Nucleus accumbens (tissue), 56 donors: ENCODE data around the gene FAM110A.
A peak's percentile ranks its signal among the peaks of the same experiment; 100 is the strongest.
"Not testable (repeated sequence)": the region's sequence is repeated elsewhere in the genome, so short reads cannot be mapped to it uniquely, and the experiment has no call there.

Experiments used
- DNase-seq, 56 donors: peaks; one replicate each; lab custom pipeline; 2025; lab: John Stamatoyannopoulos, UW

Gene FAM110A

GRCh38 chr20:841568-842546 is 8.3 kb downstream of the FAM110A start:
- no peak for DNase-seq

GRCh38 chr20:842547-842940 is 9.0 kb downstream of the FAM110A start:
- DNase-seq, result no peak

GRCh38 chr20:843912-844311 is 10.4 kb downstream of the FAM110A start:
- no peak for DNase-seq

- peak in 54 of 56 donors; percentile 3 to 90 (median 68) for DNase-seq
Measured at GRCh38 chr20:844473-845225, 11.1 kb downstream of the FAM110A start.

GRCh38 chr20:845226-845868 is 11.8 kb downstream of the FAM110A start:
- DNase-seq, result no peak

- no peak for DNase-seq
Measured at GRCh38 chr20:845941-846893, 12.7 kb downstream of the FAM110A start.

GRCh38 chr20:846894-847278 is 13.4 kb downstream of the FAM110A start:
- DNase-seq, result peak in 5 of 56 donors; percentile 3 to 13 (median 5)

- DNase-seq, result no peak
Measured at GRCh38 chr20:848193-848592, 14.7 kb downstream of the FAM110A start.

GRCh38 chr20:848731-849130 is 15.2 kb downstream of the FAM110A start:
- DNase-seq, result not testable (repeated sequence)

GRCh38 chr20:853406-853996 is 20.0 kb downstream of the FAM110A start:
- no peak for DNase-seq

GRCh38 chr20:854601-855000 is 21.1 kb downstream of the FAM110A start:
- DNase-seq, result no peak

GRCh38 chr20:855466-856360 is 22.2 kb downstream of the FAM110A start:
- no peak for DNase-seq

- no peak for DNase-seq
Measured at GRCh38 chr20:856361-856775, 22.9 kb downstream of the FAM110A start.

- no peak for DNase-seq
Measured at GRCh38 chr20:858011-858410, 24.5 kb downstream of the FAM110A start.

GRCh38 chr20:859751-860231 is 26.3 kb downstream of the FAM110A start:
- no peak for DNase-seq

GRCh38 chr20:860891-861290 is 27.4 kb downstream of the FAM110A start:
- DNase-seq, result no peak

GRCh38 chr20:865440-865839 is 31.9 kb downstream of the FAM110A start:
- no peak for DNase-seq

- DNase-seq, result peak in 9 of 56 donors; percentile 2 to 35 (median 15)
Measured at GRCh38 chr20:868279-868678, 34.8 kb downstream of the FAM110A start.
